ENCODE data around the gene RBFOX1. TPM values are rescaled to one million over a fixed set of nuclear protein-coding genes. Genes with fewer than 3 reads are reported as not detected.

RBFOX1 gene
- total RNA-seq = 10 to 100 TPM; 30.4 to 33.0 TPM

DNA sequence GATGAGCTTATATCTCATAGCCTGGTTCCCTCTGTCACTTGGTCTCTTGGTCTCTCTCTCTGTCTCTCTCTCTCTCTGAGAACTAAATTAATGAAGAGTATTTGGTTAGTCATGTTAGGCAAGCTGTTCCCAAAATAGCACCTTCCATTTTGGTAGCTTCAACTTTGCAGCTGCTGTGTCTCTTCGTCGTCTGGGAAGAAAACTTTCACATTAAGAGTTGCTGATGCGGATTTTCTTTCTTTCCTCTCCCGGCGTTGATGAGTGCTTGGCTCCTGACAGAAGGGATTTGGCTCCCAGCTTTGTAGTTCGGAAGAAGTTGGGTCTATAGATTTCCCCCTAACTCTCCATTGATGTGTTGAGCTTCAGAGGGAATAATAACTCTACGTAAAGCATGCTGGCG, at the start of gene RBFOX1:
RBFOX1 (plus strand) TSS at position 235 of the 400 bp plus-strand sequence.
- Histone ChIP-seq H3K27me3 (no peaks in the 10 kb centered on the region), H3K36me3 (no peaks in the 10 kb centered on the region)

DNA sequence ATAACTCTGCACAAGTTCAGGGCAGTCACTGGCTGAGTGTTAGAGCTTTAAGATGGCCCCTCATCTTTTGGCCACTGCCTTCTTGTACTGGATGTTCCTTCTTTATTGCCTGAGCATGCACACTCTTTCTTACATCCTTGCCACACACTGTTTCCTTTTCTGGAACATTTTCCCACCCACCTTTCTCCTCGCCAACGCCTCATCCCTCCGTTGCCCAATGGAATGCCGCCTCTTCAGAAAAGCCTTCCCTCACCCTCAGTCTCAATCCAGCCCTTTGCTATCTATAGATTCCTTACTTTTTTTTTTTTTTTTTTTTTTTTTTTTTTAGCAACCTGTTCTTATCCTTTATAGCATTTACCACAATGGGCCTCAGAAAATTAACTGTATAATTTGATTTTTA, 47.9 kb upstream of the RBFOX1 start:
- Histone ChIP-seq H3K27me3 (no peaks in the 10 kb centered on the region), H3K9me3 (peaks cover 7 to 11% of the 10 kb centered on the region in 2 donors), H3K4me1 (no peaks in the 10 kb centered on the region), H3K4me3 (no peak overlapping the region), H3K36me3 (no peaks in the 10 kb centered on the region), H3K27ac (no peak overlapping the region)
- no peak for DNase-seq (ENCODE audit: low spot score)
- TF ChIP-seq, protein P1, sequence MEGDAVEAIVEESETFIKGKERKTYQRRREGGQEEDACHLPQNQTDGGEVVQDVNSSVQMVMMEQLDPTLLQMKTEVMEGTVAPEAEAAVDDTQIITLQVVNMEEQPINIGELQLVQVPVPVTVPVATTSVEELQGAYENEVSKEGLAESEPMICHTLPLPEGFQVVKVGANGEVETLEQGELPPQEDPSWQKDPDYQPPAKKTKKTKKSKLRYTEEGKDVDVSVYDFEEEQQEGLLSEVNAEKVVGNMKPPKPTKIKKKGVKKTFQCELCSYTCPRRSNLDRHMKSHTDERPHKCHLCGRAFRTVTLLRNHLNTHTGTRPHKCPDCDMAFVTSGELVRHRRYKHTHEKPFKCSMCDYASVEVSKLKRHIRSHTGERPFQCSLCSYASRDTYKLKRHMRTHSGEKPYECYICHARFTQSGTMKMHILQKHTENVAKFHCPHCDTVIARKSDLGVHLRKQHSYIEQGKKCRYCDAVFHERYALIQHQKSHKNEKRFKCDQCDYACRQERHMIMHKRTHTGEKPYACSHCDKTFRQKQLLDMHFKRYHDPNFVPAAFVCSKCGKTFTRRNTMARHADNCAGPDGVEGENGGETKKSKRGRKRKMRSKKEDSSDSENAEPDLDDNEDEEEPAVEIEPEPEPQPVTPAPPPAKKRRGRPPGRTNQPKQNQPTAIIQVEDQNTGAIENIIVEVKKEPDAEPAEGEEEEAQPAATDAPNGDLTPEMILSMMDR (IDR thresholded peaks at IDR 0.05) = no peak

More for the DNA sequence above, at the start of gene RBFOX1:
- Histone ChIP-seq H3K27ac (peak within 1 kb of the TSS; percentile 77 to 92), H3K9me3 (no peaks in the 10 kb centered on the region), H3K4me3 (peak within 1 kb of the TSS; percentile 45 to 52), H3K4me1 (peaks cover 0 to 21% of the 10 kb centered on the region in 2 donors)
- DNase-seq (ENCODE audit: low spot score) = no peak
- TF ChIP-seq, protein P1 (IDR thresholded peaks at IDR 0.05) = no peak

- no peak overlapping the region for H3K27ac ChIP-seq
- no peaks in the 10 kb centered on the region for H3K4me1 ChIP-seq
- no peak overlapping the region for H3K4me3 ChIP-seq
- peaks cover 7 to 11% of the 10 kb centered on the region in 2 donors for H3K9me3 ChIP-seq
- TF ChIP-seq, protein P1 (IDR thresholded peaks at IDR 0.05) = no peak
- DNase-seq (ENCODE audit: low spot score) = no peak
- H3K36me3 ChIP-seq = no peaks in the 10 kb centered on the region
- H3K27me3 ChIP-seq = no peaks in the 10 kb centered on the region
Observed at GRCh38 chr16:7285520-7285919, 47.1 kb upstream of the RBFOX1 start.

- H3K4me1 ChIP-seq = no peaks in the 10 kb centered on the region
- H3K36me3 ChIP-seq = no peaks in the 10 kb centered on the region
- no peaks in the 10 kb centered on the region for H3K27me3 ChIP-seq
- peaks cover 7 to 11% of the 10 kb centered on the region in 2 donors for H3K9me3 ChIP-seq
- no peak for DNase-seq (ENCODE audit: low spot score)
- TF ChIP-seq, protein P1 (IDR thresholded peaks at IDR 0.05) = no peak
- no peak overlapping the region for H3K27ac ChIP-seq
- no peak overlapping the region for H3K4me3 ChIP-seq
Observed at GRCh38 chr16:7289299-7289698, 43.3 kb upstream of the RBFOX1 start.

GRCh38 chr16:7290682-7291081, 42.0 kb upstream of the RBFOX1 start:
- Histone ChIP-seq H3K4me3 (no peak overlapping the region), H3K36me3 (no peaks in the 10 kb centered on the region), H3K9me3 (peaks cover 2 to 4% of the 10 kb centered on the region in 2 donors), H3K27ac (no peak overlapping the region), H3K27me3 (no peaks in the 10 kb centered on the region), H3K4me1 (no peaks in the 10 kb centered on the region)
- no peak for DNase-seq (ENCODE audit: low spot score)
- TF ChIP-seq, protein P1 (IDR thresholded peaks at IDR 0.05) = no peak

GRCh38 chr16:7294020-7294419, 38.6 kb upstream of the RBFOX1 start:
- H3K9me3 ChIP-seq = no peaks in the 10 kb centered on the region
- no peak overlapping the region for H3K27ac ChIP-seq
- DNase-seq (ENCODE audit: low spot score) = no peak
- H3K36me3 ChIP-seq = no peaks in the 10 kb centered on the region
- H3K27me3 ChIP-seq = no peaks in the 10 kb centered on the region
- no peaks in the 10 kb centered on the region for H3K4me1 ChIP-seq
- H3K4me3 ChIP-seq = no peak overlapping the region
- TF ChIP-seq, protein P1 (IDR thresholded peaks at IDR 0.05) = no peak

All from right atrium auricular region (tissue), 2 donors.